Pancreas (tissue), 10 donors: Measurements from ENCODE around the gene BCAS4. TPM values are rescaled to one million over a fixed set of nuclear protein-coding genes. Genes with fewer than 3 reads are reported as not detected.

Experiments
- ATAC-seq, 4 donors: fragments of 200-7000 bp; cut with Tn5 transposase; one replicate each; pipeline versions ENCODE4 v1.8.0 to v1.9.1; 2020; ENCODE audit warnings: mild to moderate bottlenecking in 4 of 4, moderate library complexity in 4 of 4
- DNase-seq, 6 donors: peaks; one replicate each; pipeline ENCODE4 v3.0.0-alpha.2; 2020
- FAIRE-seq: peaks from 2 replicates; lab custom pipeline; 2012; peaks lifted over from hg19 to GRCh38; lab: Jason Lieb, UNC
- H3K27ac ChIP-seq, 4 donors: fragments of 200-600 bp; sonication (generic); 1 replicate in 3 of 4; 2 replicates in 1 of 4; pipeline versions ENCODE4 v1.5.0 to v1.8.0; 2020
- H3K27me3 ChIP-seq, 4 donors: fragments of 200-600 bp; one replicate each; pipeline ENCODE4 v1.8.0; 2021
- H3K36me3 ChIP-seq, 3 donors: fragments of 200-600 bp; sonication (generic) in 1 of 3; one replicate each; pipeline versions ENCODE4 v1.5.0 to v1.8.0; 2020 to 2021
- H3K4me1 ChIP-seq, 3 donors: fragments of 200-600 bp; one replicate each; pipeline ENCODE4 v1.8.0; 2021
- H3K4me3 ChIP-seq, 4 donors: fragments of 200-600 bp; sonication (generic) in 2 of 4; one replicate each; pipeline versions ENCODE4 v1.5.0 to v1.8.0; 2020 to 2021
- H3K9me3 ChIP-seq, 4 donors: fragments of 200-600 bp; one replicate each; pipeline ENCODE4 v1.8.0; 2021
- CTCF ChIP-seq, 4 donors: fragments of 200-600 bp; sonication (generic) in 3 of 4; IDR thresholded peaks; one replicate each; pipeline versions ENCODE4 v1.5.0 to v1.8.0; 2021; ENCODE audit warnings: antibody characterized with exemption in 4 of 4
- WGBS, 2 donors: extraction: QIAGEN DNeasy Blood & Tissue Kit; methylation state at CpG; one replicate each; pipeline ENCODE4 v1.1.7; 2013; 5-methylcytosine and 5-hydroxymethylcytosine counted together
- intact Hi-C, 3 donors: fragments of 100-400 bp; cut with DNase I; formaldehyde crosslinking; loops; one replicate each; pipeline versions ENCODE4 v1.11.1 to v1.14.2; 2022
- polyA plus RNA-seq, 2 donors: library from polyadenylated mRNA; stranded (reverse); fragments of 200-250 nt; gene quantifications; one replicate each; pipeline ENCODE4 v1.2.3, GENCODE V29; 2013
- total RNA-seq, 6 donors: library from RNA; stranded (reverse); fragmentation: NEBNext Ultra II Directional in 4 of 6; extraction: Animal tissue kit (Norgen Biotek cat#: 25700) in 4 of 6; gene quantifications; one replicate each; pipeline versions ENCODE4 v1.2.1 to v1.2.4, GENCODE V29; 2021 to 2023
- donor health status: healthy with polysubstance abuse.
- donor health status: DM: no; HTN: no; CAD: no; lungs with moderate emphysema.
- donor health status: DM: no; HTN: no; CAD: no.
- donor health status: control.
- donor health status: control.
- donor health status: Bipolar disorder and iron deficiency.
- donor health status: DM: yes; HTN: yes; CAD: no.
- donor health status: DM: no; HTN: no; CAD: no.
- donor health status: DM: no; HTN: no; CAD: no.
- donor health status: DM: yes; HTN: yes; CAD: no.

Gene BCAS4
- total and polyA plus RNA-seq, 8 donors = 0.85 to 4.8 (median 1.9) TPM

GRCh38 chr20:50794181-50794845, 548 bp upstream of the BCAS4 start:
- Histone ChIP-seq H3K27ac (peak overlapping the region in 2 of 4 donors; percentile 16 to 18), H3K4me1 (peaks cover 0 to 7% (median 4%) of the 10 kb centered on the region in 3 donors), H3K36me3 (no peaks in the 10 kb centered on the region), H3K9me3 (no peaks in the 10 kb centered on the region), H3K4me3 (peak overlapping the region in 3 of 4 donors; percentile 40 to 73 (median 70)), H3K27me3 (no peaks in the 10 kb centered on the region)
- FAIRE-seq (no peak), ATAC-seq (no peak), DNase-seq (peak in 3 of 6 donors; percentile 13 to 75 (median 62))
- intact Hi-C loops = loop anchor here in 2 of 3 donors (10.0 kb wide), 4 partner anchors 110 to 510 kb away; no protein-coding TSS in a partner anchor
- 31% methylated on average over 35 of the region's 35 CpGs for WGBS, 2 donors
- TF ChIP-seq CTCF (IDR thresholded peaks at IDR 0.05) = no peak

- TF ChIP-seq CTCF (IDR thresholded peaks at IDR 0.05) = no peak
- H3K9me3 ChIP-seq = no peaks in the 10 kb centered on the region
- 78 to 89% methylated on average over 4 of the region's 4 CpGs for WGBS, 2 donors
- intact Hi-C loops = loop anchor here in 2 of 3 donors (10.0 kb wide), 4 partner anchors 108 to 508 kb away; no protein-coding TSS in a partner anchor
- no peaks in the 10 kb centered on the region for H3K36me3 ChIP-seq
- no peaks in the 10 kb centered on the region for H3K4me1 ChIP-seq
- ATAC-seq (no peak), DNase-seq (no peak), FAIRE-seq (no peak)
- no peaks in the 10 kb centered on the region for H3K27me3 ChIP-seq
- no peak overlapping the region for H3K4me3 ChIP-seq
- no peak overlapping the region for H3K27ac ChIP-seq
These were observed 2.3 kb downstream of the BCAS4 start for GRCh38 chr20:50797142-50797541.

- Histone ChIP-seq H3K4me1 (no peaks in the 10 kb centered on the region), H3K36me3 (no peaks in the 10 kb centered on the region), H3K9me3 (no peaks in the 10 kb centered on the region), H3K27me3 (no peaks in the 10 kb centered on the region), H3K27ac (no peak overlapping the region), H3K4me3 (no peak overlapping the region)
- ATAC-seq (no peak), DNase-seq (no peak), FAIRE-seq (no peak)
- intact Hi-C loops = loop anchor here in 2 of 3 donors (10.0 kb wide), 4 partner anchors 106 to 506 kb away; no protein-coding TSS in a partner anchor
- no peak for TF ChIP-seq CTCF (IDR thresholded peaks at IDR 0.05)
- WGBS, 2 donors = 86 to 90% methylated on average over 7 of the region's 7 CpGs
These were observed 3.8 kb downstream of the BCAS4 start for GRCh38 chr20:50798650-50799049.

- no peaks in the 10 kb centered on the region for H3K36me3 ChIP-seq
- H3K27ac ChIP-seq = no peak overlapping the region
- intact Hi-C loops = loop anchor here in 2 of 3 donors (10.0 kb wide), 4 partner anchors 105 to 505 kb away; no protein-coding TSS in a partner anchor
- no peaks in the 10 kb centered on the region for H3K27me3 ChIP-seq
- no peak overlapping the region for H3K4me3 ChIP-seq
- H3K4me1 ChIP-seq = no peaks in the 10 kb centered on the region
- 78 to 82% methylated on average over 13 of the region's 13 CpGs for WGBS, 2 donors
- ATAC-seq = no peak
- DNase-seq = no peak
- H3K9me3 ChIP-seq = no peaks in the 10 kb centered on the region
- FAIRE-seq = no peak
- no peak for TF ChIP-seq CTCF (IDR thresholded peaks at IDR 0.05)
These were observed 4.5 kb downstream of the BCAS4 start for GRCh38 chr20:50799176-50799889.
